BJ (cell line): ENCODE data around the gene WNT11. TPM values are rescaled to one million over a fixed set of nuclear protein-coding genes. Genes with fewer than 3 reads are reported as not detected.

ENCODE experiments used
- CTCF ChIA-PET: fragments of 350-600 bp; formaldehyde crosslinking; extraction: SDS; loops from one replicate; lab custom pipeline; 2021; ENCODE audit warnings: antibody characterized with exemption, inconsistent platforms; lab: Yijun Ruan, JAX
- POLR2A ChIA-PET: fragments of 300-600 bp; sonication (Branson Sonifier 250); formaldehyde crosslinking; extraction: SDS; loops from one replicate; lab custom pipeline; 2021; ENCODE audit warnings: antibody characterized with exemption; lab: Charles Lee
- DNase-seq: peaks from one replicate; pipeline ENCODE4 v3.0.0-alpha.2; 2011; ENCODE audit warnings: low read depth
- H3K27me3 ChIP-seq: 2 replicates; pipeline ENCODE4 v1.6.0; 2011; ENCODE audit warnings: low read length; ENCODE audit not compliant: control insufficient read depth, insufficient read depth
- H3K36me3 ChIP-seq: 2 replicates; pipeline ENCODE4 v1.5.1; 2011; ENCODE audit warnings: low read length; ENCODE audit not compliant: control insufficient read depth, insufficient read depth
- H3K4me3 ChIP-seq: 2 replicates; pipeline ENCODE4 v1.5.1; 2011; ENCODE audit warnings: low read depth, mild to moderate bottlenecking, control low read depth, low read length
- polyA plus RNA-seq: library from polyadenylated mRNA; depleted of rRNA; stranded (reverse); fragments of >200 nt; gene quantifications from 2 replicates; pipeline ENCODE4 v1.2.3, GENCODE V29; 2011
- TF ChIP-seq, protein P1 (sequence below): IDR thresholded peaks from 2 replicates; pipeline ENCODE4 v1.5.1; 2011; ENCODE audit warnings: low read depth, mild to moderate bottlenecking, control low read depth, inconsistent platforms, low read length, moderate library complexity; ENCODE audit not compliant: insufficient read depth

The WNT11 gene
- polyA plus RNA-seq, 1 experiment = 0.25 TPM

DNA sequence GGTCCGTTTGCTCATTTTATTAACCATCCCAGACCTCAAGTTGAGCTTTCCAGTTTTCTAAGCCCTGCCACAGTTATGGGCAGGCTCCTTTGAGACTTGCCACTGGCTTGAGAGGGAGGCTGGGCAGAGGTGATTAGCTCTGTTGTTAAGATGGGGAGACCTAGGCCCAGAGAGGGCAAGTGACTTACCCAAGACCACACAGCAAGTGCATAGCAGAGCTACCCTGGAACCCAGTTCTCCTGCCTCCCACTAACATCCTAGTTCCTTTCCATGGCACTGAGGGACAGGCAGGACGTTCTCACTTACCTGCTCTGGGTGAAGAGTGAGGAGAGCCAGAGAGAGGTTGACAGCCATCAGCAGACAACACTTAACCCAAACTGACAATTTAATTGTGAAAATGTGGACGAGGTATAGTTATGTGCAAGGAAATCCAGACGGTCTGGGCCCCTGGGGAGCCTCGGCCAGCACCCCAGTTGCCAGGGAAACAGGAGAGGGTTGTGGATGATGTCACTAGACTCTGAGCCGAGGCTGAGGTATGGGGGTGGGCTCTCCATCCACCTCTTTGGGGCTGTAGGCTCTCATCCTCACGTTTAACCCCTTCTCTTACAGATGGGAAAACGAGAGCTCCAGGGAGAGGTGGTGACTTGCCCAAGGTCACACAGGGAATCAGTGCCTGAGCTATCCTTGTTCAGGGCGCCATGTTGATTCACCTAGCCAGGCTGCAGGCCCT, 12.3 kb upstream of the WNT11 start:
- no peaks in the 10 kb centered on the region for H3K36me3 ChIP-seq
- no peak overlapping the region for H3K4me3 ChIP-seq
- ChIA-PET CTCF (interaction anchor here (1.5 to 3.8 kb wide), 3 partner anchors 8 to 322 kb away, joined by 4 to 23 read pairs (median 4); no protein-coding TSS in a partner anchor), POLR2A (no interaction called here)
- DNase-seq = no peak
- TF ChIP-seq, protein P1, sequence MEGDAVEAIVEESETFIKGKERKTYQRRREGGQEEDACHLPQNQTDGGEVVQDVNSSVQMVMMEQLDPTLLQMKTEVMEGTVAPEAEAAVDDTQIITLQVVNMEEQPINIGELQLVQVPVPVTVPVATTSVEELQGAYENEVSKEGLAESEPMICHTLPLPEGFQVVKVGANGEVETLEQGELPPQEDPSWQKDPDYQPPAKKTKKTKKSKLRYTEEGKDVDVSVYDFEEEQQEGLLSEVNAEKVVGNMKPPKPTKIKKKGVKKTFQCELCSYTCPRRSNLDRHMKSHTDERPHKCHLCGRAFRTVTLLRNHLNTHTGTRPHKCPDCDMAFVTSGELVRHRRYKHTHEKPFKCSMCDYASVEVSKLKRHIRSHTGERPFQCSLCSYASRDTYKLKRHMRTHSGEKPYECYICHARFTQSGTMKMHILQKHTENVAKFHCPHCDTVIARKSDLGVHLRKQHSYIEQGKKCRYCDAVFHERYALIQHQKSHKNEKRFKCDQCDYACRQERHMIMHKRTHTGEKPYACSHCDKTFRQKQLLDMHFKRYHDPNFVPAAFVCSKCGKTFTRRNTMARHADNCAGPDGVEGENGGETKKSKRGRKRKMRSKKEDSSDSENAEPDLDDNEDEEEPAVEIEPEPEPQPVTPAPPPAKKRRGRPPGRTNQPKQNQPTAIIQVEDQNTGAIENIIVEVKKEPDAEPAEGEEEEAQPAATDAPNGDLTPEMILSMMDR = no peak
- peaks cover 4% of the 10 kb centered on the region; the same call in 1 of the 2 replicates for H3K27me3 ChIP-seq

DNA sequence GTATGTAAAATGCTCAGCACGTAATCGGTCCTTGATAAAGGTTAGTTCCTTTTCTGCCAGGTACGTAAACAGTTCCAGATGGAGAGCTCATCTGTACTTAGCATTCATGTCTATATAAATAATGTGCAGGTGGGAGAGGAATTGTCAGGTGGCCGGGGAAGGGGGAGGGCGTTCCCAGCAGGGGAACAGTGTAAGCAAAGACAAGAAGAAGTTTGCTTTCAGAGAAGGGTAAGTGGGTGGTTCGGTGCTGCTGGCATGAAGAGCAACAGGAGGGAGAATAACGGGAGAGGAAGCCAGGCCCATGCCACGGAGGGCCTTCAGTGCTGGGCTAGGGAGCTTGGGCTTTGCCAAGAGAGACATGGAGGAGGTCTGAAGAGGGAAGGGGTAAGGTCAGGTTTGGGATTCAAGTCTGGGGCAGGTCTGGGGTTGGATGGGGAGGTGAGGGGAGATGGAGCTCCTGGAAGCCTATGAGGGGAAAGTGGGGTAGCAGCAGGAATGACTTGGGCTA, 11.4 kb upstream of the WNT11 start:
- TF ChIP-seq, protein P1 = no peak
- ChIA-PET CTCF (interaction anchor here (2.1 to 3.8 kb wide), 2 partner anchors 9 to 321 kb away, joined by 4 to 23 read pairs; no protein-coding TSS in a partner anchor), POLR2A (no interaction called here)
- DNase-seq = no peak
- H3K4me3 ChIP-seq = no peak overlapping the region
- H3K27me3 ChIP-seq = peaks cover 6% of the 10 kb centered on the region
- no peaks in the 10 kb centered on the region for H3K36me3 ChIP-seq

DNA sequence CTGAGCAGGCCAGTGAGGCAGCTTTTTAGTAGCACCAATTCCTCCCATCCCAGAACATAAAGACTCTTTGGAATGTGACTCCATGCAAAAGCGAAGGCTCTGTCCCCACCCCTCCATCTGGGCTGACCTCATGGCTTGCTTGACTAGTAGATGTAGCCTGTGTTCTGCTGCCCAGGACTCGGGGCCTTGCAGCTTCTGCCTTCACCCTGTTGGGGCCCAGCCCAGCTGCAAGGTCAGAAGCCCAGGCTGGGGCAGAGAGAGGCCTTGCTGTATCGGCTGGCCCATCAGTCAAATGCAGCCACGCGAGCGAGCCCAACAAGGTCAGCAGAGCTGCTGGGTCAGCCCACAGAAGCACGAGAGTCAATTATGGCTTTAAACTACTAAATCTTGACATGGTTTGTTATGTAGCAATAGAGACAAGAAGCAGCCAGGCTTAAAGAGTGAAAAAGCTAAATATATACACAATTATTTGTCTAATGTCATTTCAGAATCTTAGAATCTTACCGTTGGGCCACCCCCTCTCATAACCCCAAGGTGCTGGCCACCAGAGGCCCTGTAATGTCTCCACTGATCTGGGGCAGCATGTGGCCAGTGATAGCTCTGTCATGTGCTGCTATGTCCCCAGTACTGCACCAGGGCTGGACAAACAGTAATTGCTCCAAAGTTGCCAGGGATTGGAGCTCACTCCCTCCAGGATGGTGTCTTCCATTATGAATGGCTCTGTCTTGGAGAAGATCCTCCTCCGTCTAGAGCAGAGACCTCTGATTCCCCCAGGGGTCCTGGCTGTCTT, 10.4 kb upstream of the WNT11 start:
- Histone ChIP-seq H3K4me3 (no peak overlapping the region), H3K27me3 (peaks cover 15% of the 10 kb centered on the region), H3K36me3 (no peaks in the 10 kb centered on the region)
- ChIA-PET CTCF (interaction anchor here (3.8 kb wide), 1 partner anchor 9 kb away, joined by 23 read pairs; no protein-coding TSS in a partner anchor), POLR2A (no interaction called here)
- DNase-seq = no peak
- TF ChIP-seq, protein P1 = no peak

DNA sequence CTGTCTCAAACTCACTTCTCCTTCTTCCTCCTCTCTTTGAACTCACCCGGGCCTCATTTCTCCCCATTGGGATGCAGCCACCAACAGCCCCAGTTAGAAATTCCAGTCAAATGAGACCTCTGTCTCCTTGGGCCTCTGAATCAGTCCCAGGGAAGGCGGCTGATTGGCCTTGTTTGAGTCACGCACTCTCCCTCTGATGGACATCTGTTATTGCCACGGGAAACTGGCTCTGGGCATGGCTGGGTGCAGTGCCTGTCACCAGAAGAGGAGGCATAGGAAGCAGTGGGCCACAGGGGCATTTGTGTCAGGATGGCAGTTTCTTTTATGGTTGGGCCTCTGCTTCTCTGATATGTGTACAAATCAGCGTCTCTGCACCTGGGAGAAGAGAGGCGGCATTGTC, 9.6 kb upstream of the WNT11 start:
- no peak for DNase-seq
- POLR2A ChIA-PET = no interaction called here
- no peak overlapping the region for H3K4me3 ChIP-seq
- peaks cover 23% of the 10 kb centered on the region for H3K27me3 ChIP-seq
- TF ChIP-seq, protein P1 = no peak
- no peaks in the 10 kb centered on the region for H3K36me3 ChIP-seq
- CTCF ChIA-PET = no interaction called here
